Neural cell (in vitro differentiated cells): ENCODE measurements around the gene CASTOR2.
"Not testable (repeated sequence)": the region's sequence is repeated elsewhere in the genome, so short reads cannot be mapped to it uniquely, and the experiment has no call there.

Experiments
- EP300 ChIP-seq: fragments of 450-650 bp; conservative IDR thresholded peaks from 2 replicates; pipeline ENCODE4 v1.6.1; 2014; ENCODE audit warnings: antibody characterized with exemption, mild to moderate bottlenecking, moderate library complexity; ENCODE audit not compliant: poor library complexity, severe bottlenecking
- EZH2 ChIP-seq: fragments of 200-600, 300-800 bp; shearing (Covaris generic), sonication (generic); IDR thresholded peaks from 2 replicates; pipeline ENCODE4 v1.6.1; 2014; ENCODE audit warnings: antibody characterized with exemption, low read length, borderline replicate concordance, mild to moderate bottlenecking; ENCODE audit not compliant: insufficient read depth, poor library complexity, severe bottlenecking
- MXI1 ChIP-seq: fragments of 450-650 bp; conservative IDR thresholded peaks from 2 replicates; pipeline ENCODE4 v1.6.1; 2014; ENCODE audit warnings: antibody characterized with exemption, mild to moderate bottlenecking; ENCODE audit not compliant: poor library complexity, severe bottlenecking
- POLR2AphosphoS5 ChIP-seq: IDR thresholded peaks from 2 replicates; pipeline ENCODE4 v1.6.1; 2012
- REST ChIP-seq: IDR thresholded peaks from 2 replicates; pipeline ENCODE4 v1.6.1; 2012; ENCODE audit warnings: borderline replicate concordance
- TAF1 ChIP-seq: IDR thresholded peaks from 2 replicates; pipeline ENCODE4 v1.6.1; 2012; ENCODE audit warnings: low read depth
- TF ChIP-seq, protein P1 (sequence below): fragments of 450-650 bp; IDR thresholded peaks from 2 replicates; pipeline ENCODE4 v1.5.1; 2014; ENCODE audit warnings: antibody characterized with exemption, mild to moderate bottlenecking, moderate library complexity; ENCODE audit not compliant: poor library complexity, severe bottlenecking

GRCh38 chr7:75001356-75001755 lies 36.9 kb downstream of the CASTOR2 start:
- TF ChIP-seq, protein P1, sequence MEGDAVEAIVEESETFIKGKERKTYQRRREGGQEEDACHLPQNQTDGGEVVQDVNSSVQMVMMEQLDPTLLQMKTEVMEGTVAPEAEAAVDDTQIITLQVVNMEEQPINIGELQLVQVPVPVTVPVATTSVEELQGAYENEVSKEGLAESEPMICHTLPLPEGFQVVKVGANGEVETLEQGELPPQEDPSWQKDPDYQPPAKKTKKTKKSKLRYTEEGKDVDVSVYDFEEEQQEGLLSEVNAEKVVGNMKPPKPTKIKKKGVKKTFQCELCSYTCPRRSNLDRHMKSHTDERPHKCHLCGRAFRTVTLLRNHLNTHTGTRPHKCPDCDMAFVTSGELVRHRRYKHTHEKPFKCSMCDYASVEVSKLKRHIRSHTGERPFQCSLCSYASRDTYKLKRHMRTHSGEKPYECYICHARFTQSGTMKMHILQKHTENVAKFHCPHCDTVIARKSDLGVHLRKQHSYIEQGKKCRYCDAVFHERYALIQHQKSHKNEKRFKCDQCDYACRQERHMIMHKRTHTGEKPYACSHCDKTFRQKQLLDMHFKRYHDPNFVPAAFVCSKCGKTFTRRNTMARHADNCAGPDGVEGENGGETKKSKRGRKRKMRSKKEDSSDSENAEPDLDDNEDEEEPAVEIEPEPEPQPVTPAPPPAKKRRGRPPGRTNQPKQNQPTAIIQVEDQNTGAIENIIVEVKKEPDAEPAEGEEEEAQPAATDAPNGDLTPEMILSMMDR, result not testable (repeated sequence)
- TF ChIP-seq TAF1, POLR2AphosphoS5, EP300, REST, EZH2, MXI1: not testable (repeated sequence)
